Measurements from ENCODE around the gene PGF.

The PGF gene

DNA sequence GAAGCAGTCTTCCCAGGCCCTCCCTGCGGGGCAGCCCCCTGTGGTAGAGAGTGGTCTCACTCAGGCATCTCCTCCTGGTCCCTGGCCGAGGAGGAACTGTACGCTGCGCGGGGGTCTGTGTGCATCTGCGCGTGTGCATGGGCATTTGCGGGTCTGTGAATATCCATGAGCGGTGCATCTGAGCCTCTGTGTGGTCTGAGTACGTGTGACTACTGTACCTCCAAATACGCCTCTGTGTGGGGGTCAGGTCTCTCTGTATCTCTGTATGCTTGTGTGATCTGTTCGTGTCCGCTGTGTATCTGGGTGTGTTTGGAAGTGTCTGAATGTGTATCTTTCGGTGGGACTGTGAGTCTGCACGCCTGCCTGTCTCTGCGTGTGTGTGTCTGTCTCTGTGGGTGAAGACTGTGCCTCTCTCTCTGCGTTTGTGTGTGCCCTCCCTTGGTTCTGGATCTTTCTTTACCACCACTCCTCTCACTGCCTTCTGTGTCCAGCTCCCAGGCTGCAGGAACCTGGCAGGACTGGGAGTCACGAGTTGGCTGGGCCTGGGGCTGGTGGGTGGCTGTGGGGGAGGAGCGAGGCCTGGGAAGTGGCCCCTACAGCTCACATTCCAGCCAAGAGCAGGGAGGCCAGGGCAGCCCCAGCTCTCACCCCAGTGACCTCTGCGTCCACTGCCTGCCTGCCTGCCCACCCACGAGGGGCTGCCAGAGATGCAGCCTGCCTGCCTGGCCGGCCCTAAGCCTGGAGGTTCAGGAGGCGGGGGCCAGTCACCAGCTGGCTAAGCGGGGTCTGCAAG, 1.1 kb upstream of the PGF start:
- no peak for DNase-seq (ENCODE audit: low spot score)

DNA sequence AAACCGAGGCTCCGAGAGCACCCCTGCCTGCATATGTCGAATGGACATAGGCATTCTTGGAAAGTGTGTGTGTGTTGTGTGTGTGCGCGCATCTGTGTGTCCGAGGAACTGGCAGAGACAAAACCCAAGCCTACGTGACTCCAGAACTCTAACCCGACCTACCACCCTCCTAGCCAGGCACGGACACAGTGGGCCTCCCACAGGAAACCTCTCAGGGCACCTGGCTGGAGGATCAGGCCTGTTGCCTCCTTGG, 556 bp upstream of the PGF start:
- DNase-seq (ENCODE audit: low spot score): no peak

DNA sequence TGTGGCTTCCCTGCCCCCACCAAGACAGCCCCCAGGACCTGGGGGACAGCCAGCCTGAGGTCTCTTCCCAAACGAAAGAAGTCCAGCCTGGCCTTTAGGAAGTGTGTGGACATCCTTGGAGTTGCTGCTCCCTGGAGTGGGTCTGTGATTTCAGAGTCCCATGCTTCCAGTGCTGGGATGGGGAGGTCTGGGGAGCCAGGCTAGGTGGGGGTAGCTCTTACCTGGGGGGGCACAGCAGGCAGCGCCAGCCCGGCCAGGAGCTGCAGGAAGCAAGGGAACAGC, 509 bp downstream of the PGF start:
- no peak for DNase-seq (ENCODE audit: low spot score)

DNA sequence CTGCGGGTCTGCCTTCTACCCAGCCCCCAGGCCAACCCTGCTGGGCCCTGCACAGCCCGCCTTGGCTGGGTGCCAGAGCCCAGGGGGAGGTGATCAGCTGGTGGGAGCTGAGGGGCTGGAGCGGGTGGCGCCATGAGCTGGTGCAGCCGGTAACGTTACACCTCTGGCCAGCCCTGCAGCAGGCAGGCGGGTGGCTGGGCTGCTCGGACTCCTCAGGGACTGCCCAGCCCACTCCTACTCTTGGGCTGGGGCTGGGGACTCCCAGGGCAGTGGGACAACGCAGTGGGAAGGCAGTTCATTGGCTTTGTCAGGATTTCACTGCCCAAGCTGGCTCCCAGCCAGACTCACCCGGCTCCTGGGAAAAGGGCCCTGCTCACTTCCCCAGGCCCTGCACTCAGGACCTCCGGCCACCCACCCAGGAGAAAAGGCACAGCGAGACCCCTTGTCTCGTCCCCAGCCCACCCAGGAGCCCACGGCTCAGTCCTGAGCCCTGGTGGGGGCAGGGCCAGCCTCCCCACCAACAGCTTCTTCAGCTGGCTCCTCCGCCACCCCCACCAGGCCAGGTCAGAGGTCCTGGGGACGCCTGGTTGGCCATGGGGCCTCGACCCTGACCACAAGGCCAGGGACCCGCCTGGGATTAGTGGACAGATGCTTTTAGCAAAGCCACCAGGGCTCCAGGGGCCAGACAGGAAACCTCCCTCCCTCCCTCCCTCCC, 1.0 kb downstream of the PGF start:
- DNase-seq (ENCODE audit: low spot score): no peak

DNA sequence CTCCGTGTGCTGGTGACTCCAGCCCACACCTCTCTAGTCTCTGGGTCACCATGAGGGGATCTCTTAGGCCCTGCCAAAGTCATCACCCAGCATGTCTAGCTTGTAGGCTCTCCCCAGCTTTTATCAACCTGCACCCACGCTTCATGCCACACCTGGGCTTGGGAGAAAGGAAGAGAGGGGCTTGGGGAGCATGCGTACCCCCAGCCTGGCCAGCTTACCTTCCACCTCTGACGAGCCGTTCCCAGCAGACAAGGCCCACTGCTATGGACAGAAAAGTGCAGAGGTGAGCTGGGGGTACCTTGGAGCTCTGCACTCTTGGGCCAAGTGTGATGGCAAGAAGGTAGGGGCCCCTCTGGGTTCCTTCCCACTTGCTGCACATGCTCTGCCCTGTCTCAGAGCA, 1.7 kb downstream of the PGF start:
- no peak for DNase-seq (ENCODE audit: low spot score)

DNA sequence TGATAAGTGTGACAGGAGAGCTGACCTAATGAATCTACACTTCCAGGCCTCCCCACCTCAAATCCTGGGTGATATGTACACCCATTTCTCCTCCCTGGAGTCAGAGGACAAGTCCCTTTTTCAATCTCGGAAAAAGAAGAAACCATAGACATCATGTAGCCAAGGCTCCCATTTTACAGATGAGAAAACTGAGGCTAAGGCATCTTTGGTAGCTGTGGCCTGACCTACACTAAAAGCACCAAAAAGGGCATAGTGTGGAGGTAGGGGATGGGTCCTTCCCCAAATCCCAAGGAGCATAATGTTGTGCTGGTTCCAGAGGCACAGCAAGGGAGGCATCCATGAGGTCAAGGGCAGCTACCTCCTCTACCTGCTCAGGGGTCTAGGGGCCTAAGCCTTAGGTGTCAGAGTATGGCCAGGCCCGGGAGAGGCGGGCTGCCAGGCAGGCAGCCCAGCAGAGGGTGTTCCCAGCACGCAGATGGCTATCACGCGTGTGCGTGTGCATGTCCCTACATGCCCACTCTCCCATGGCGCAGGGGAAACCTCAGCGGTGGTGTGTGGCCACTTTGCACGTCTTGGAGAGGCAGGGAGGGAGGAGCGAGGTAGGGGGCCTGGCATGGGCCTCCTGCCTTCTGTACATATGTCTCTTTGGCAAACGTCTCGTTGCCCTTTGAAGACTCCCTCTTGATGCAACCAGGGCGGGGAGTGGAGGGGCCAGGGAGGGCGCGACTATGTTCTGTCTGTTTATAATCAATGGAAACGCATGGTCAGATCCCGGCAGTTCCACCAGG, 2.5 kb downstream of the PGF start:
- no peak for DNase-seq (ENCODE audit: low spot score)

DNA sequence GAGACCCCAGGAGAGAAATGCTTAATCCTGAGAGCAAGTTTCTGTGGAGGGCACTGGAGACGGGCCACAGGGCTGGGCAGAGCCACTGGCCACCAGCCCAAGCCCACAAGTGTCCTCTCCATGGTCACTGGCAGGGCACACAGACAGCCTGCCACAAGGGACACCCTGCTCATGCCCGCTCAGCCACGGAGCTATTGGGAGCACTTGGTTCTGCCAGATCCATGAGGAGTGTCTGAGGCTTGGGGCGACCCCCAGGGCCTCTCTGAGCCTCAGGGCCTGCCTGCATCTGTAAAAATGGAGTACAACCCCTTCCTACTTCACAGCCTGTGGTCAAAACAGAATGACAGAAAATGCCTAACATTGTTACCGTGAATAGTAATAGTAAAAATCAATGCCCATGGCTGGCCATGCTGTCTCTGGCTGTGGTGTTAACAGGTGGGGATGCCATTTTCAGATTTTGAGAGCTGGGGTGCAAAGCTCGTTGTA, 3.2 kb downstream of the PGF start:
- no peak for DNase-seq (ENCODE audit: low spot score)

DNA sequence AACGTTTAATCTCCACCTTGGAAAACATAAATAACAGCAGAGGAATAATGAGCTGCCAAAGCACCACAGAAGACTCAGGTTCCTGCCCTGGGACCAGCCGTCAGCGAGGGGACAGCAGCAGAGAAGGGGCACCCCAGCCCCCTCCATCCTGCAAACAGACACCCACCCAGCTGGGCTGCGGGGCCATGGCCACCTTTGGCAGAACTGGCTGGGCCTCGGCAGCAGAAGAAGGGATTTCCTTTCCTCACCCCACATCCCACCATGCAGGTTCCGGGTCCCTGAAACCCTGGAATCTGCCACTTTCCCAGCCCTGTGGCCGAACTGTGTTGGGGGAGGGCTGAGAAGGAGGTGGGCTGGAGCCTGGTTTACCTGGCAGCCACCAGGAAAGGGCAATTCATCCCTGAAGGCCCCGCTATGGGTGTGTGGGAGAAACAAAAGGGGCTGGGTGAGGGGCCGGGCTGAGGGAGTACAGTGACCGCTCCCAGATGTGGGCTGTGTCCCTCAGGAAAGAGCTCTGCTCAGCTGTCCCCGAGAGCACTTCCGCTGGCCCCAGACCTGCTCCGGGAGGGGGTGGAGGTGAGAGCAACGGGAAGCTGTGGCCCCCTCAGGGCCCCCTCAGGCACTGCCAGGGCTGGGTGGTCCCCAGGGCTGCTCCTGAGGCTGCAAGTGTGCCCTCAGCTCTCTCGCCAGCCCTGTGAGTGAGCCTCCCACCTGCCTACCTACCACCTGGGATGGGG, 3.8 kb downstream of the PGF start:
- no peak for DNase-seq (ENCODE audit: low spot score)

DNA sequence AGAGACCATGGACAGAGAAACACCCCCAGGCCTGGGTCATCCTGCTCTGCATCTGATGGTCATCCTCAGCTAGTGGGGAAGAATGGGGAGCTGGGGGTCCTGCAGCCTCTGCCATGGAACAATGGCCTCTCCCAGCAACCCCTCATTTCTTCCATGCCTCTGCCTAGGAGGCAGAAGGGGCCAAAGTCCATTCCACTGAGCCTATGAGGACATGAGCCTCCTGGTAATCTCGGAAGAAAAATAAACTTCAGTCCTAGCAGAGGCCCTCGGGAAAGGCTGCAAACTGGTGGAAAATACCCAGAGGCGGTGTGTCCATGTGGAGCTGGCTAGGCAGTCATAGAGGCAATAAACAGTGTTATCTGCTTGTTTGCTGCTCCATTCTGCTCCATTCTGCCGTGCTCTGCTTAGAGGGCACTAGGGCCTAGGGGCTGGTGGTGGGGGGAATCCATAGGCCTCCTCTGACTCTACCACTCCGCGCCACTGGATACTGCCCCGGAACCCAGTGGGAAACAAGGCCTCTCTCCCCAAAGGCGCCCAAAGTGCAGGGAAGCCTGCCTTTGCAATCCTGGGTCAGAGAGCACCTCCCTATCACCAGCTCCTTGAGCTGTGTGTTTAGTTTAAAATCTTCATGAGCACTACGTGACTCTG, 4.5 kb downstream of the PGF start:
- no peak for DNase-seq (ENCODE audit: low spot score)

DNA sequence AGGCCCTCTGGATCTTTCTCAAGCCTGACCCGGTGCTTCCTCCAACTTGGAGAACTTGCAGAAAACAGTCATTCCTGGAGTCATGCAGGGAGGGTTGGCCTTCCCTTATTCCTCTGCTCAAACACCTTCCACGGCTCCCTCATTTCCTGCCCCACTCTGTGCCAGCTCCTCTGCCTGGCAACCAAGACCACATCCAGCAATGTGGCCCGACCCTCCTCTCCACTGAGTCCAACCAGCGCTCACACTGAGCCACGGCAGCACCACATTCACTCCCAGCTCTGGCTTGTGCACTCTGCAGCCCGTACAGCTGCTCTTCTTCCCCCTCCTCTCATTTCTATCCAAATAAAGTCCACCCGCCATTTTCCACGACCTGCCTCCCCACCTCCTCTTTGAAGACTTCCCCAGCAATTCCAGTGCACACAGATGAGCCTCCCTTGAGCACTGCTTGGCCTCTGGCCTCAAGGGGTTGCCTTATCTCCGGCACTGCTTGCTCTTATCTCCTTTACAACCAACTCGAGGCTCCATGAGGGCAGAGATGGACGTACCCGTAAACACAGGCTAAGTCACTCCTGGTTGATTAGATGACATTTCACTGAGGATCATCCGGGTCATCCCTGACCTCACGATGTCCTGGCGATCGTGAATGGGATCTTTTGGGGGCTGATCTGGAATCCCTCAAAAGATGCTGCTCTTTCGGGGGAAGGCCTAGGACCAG, 5.4 kb downstream of the PGF start:
- DNase-seq (ENCODE audit: low spot score): no peak

DNA sequence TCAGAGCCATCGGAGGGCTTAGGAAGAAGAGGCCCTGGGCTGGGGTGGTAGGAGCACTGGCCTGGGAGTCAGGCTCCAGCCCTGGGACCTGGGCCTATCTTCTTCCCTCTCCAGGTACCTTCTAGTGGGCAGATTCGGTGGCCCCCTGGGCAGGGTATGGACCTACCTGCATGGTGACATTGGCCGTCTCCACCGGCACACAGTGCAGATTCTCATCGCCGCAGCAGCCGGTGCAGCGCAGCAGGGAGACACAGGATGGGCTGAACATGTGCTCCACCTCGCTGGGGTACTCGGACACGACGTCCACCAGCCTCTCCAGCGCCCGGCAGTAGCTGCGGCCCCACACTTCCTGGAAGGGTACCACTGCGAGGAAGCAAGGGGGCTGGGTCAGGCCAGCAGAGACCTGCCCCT, 6.2 kb downstream of the PGF start:
- no peak for DNase-seq (ENCODE audit: low spot score)

DNA sequence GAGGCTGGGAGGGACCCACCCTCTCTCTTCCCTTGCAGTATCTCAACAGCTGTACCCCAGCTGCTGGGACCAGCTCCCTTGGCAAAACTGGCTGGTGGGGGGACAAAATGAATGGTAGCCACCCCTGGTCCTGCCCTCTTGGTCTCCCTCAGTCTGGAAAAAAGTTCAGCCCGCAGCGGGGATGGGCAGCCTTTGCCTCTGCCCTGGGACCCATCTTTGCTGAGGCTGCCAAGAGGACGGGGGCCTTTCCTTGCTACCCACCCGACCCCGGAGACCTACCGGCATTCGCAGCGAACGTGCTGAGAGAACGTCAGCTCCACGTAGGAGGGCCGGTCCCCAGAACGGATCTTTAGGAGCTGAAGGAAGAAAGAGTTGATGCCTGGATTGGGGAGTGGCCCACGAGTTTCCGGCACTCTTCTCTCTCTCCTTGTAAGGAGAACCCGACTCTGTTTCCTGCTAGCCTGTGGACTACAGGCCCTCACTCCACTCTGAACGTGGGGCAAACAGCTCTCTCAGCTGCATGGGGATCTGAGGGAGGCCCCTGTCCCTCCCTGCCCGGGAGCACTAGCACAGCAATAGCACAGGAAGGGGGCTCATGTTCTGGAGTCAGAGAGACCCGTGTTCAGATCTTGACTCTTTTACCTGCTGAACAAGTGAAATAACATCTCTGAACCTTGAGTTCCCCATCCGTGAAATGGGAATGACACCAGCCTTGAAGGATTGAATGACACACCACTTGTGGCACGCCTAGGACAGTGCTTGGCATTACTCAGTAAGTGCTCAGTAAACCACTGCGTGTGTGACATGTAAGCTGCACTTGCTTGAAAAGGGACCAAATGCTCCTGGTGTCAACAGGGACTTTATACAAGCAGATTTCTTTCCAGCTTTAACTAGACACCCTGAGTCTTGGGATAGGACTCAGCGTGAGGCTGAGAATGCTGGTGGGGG, 6.9 kb downstream of the PGF start:
- no peak for DNase-seq (ENCODE audit: low spot score)

DNA sequence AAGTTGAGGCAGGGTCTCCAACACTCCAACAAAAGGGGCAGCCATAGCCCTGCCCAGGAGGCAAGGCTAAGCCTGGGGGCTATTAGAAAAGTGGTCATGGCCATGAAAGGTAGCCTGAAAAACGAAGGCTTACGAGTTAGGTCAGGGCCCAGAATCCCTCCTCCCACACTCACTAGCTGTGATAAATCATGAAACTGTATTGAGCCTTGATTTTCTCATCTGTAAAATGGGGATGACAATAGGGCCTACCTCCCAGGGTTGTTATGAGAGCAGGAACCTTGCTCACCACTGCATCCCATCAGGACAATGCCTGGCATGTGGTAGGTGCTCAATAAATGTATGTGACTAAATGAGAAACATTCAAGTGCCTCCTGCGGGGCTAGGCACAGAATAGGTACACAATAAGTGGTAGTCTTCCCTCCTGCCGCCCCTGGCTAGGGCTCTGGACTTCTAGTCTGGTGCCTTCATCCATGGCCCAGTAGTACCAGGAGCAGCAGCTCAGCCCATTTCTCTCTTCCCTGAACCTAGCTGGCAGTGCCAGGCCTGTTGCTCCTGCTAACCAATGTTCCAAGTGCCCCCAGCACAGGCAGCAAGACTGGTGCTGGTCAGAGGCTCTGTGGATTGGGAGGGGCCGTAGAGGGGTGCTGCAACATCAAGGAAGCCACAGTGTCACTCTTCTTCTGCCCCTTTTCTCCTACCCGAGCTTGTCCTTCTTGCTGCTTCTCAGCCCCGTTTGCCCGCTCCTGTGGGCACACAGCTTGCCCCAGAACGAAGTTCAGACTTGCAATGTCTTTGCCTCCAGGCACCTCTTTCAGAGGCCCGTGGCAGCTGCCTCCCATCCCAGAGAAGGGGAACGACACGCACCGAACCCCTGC, 7.8 kb downstream of the PGF start:
- no peak for DNase-seq (ENCODE audit: low spot score)

DNA sequence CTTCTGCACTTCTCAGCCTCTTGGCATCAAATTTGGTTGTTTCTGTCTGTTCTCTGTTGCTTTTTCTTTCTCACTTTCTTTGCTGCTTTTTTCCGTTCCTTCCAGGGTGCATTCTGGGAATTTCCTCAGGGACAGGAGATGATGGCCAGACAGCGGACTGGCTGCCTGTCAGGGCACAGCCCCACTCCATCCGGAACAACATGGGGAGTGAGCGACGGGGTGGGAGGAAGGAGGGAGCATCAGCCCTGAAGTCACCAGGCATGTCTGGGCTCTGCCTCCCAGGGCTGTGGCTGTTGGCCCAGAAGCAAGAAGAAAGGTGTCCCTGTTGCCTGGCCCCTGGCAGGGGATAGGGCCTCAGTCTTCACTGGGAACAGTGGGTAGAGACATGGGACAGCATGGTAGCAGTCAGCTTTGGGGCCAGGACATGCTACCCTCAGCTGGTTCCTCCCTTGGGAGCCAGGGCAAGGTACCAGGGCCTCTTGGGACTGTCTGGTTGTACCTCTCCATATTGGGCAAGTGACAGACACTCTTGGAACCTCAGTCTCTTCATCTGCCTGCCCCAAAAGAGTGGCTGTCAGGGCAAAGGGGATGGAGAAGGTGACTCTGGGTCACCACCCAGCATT, 8.6 kb downstream of the PGF start:
- DNase-seq (ENCODE audit: low spot score): no peak

DNA sequence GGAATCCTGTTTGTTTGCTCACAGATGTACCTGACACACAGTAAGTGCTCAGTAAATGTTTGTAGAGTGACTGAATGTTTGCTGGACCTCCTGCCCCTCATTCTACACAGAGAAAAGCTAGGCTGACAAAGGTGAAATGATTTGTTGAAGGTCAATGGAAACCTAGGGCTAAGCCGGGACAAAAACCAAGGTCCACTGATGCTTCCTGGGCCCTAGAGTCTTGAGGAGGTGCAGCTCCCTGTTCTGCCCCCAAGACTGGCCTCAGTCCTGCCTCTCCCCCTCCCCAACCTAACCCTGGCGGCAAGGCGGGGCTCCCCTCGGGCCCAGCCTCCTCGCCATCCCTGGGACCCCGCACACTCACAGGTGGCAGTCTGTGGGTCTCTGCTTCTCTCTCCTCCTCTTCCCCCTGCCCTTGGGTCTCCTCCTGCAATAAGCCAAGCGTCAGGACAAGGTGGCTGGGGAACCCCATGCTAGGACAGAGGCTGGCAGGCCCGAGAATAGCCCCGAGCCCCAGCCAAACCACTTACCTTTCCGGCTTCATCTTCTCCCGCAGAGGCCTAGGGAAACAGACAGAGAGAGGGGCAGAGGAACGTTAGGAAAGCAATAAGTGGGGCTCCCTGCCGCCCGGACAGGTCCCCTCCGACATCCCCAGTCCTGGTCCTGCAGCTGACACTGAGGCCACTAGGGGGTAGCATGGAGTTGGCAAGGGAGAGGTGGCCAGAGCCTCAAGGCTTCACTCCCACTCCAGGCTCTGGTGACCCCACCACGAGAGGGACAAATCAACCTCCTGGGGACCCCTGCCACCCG, 9.3 kb downstream of the PGF start:
- DNase-seq (ENCODE audit: low spot score): peak; percentile 82

DNA sequence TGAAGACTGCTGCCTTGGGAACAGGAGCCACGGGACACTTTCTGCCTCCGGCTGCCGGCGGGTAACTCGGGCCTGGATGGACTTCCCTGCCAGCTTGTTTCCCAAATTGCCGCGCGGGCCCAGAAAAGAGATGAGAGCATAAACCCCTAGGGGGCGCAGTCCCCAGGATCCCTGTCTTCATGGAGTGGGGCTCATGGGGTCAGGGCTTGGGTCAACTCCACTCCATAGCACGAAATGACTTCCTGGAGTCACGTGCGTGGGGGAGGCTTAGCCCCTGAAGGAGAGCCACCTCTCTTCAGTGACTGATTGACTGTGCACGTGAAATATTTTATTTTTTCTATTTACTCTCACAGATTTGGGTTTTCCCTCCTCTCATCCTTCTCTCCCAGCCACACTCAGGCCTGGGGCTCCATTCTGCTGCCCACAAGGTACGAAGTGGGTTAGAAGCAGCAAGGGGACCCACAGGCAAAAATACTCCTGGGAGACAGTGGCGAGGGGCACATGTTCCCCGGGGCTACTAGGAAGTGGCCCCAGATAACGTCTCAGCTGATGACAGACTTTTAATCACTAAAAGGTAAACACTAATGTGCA, 10.0 kb downstream of the PGF start:
- DNase-seq (ENCODE audit: low spot score): no peak

DNA sequence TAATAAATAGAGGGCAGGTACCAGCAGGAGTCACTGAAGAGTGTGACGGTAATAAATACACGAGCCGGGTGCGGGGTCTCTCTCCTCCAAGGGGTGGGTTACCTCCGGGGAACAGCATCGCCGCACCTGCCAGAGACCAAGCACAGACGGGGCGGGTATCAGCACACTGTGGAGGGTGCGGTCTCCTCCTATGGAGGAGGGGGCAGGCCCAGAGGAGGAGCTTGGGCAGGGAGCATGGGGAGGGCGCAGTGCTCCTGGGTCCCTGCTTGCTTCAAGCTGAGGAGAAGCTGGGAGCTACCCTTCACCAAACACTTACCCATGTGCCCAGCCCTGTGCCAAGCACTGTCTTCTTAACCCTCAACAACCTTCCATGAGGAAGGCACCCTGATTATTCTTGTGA, 12.8 kb downstream of the PGF start:
- no peak for DNase-seq (ENCODE audit: low spot score)

DNA sequence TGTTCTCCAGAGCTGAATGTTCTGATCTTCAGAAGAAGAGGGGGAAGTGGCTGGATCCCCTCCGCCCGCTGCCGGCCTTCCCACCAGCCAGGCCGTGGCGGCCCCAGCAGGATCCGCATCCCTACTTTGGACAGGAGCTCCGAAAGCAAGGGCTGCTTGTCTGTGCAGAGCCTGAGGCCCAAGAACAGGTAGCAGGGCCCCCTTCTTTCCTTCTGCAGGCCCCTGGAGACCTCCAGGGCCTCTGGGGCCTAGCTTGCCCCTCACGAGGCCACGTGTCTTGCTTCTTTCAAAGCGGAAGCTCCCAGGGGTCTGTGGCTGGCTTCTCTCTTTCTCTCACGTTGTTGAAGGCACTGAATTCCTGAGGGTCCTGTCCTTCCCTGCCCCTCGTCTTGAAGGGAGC, 13.2 kb downstream of the PGF start:
- DNase-seq (ENCODE audit: low spot score): no peak
